Measurements from ENCODE around the gene OFD1.

Gene OFD1

GRCh38 chrX:13694983-13695382, 39.6 kb upstream of the OFD1 start:
- no peak for DNase-seq (ENCODE audit: low read depth, low spot score)
- H3K4me3 ChIP-seq (ENCODE audit: low read depth, low read length) = no peak overlapping the region
- in situ Hi-C loops (cut with HindIII; ENCODE audit: low sequenced_read_pairs) = no loop called here
- no peak for TF ChIP-seq CTCF (IDR thresholded peaks at IDR 0.05; ENCODE audit: low read depth, low read length)

- H3K4me3 ChIP-seq (ENCODE audit: low read depth, low read length) = no peak overlapping the region
- DNase-seq (ENCODE audit: low read depth, low spot score) = no peak
- no peak for TF ChIP-seq CTCF (IDR thresholded peaks at IDR 0.05; ENCODE audit: low read depth, low read length)
- in situ Hi-C loops (cut with HindIII; ENCODE audit: low sequenced_read_pairs) = no loop called here
Observed at GRCh38 chrX:13695601-13696115, 38.9 kb upstream of the OFD1 start.

- no peak for DNase-seq (ENCODE audit: low read depth, low spot score)
- TF ChIP-seq CTCF (IDR thresholded peaks at IDR 0.05; ENCODE audit: low read depth, low read length) = no peak
Observed at GRCh38 chrX:13697455-13697854, 37.1 kb upstream of the OFD1 start.

GRCh38 chrX:13697976-13698375, 36.6 kb upstream of the OFD1 start:
- TF ChIP-seq CTCF (IDR thresholded peaks at IDR 0.05; ENCODE audit: low read depth, low read length) = no peak
- H3K4me3 ChIP-seq (ENCODE audit: low read depth, low read length) = no peak overlapping the region
- in situ Hi-C loops (cut with HindIII; ENCODE audit: low sequenced_read_pairs) = no loop called here

More at GRCh38 chrX:13697455-13697854, 37.1 kb upstream of the OFD1 start:
- no peak overlapping the region for H3K4me3 ChIP-seq (ENCODE audit: low read depth, low read length)
- in situ Hi-C loops (cut with HindIII; ENCODE audit: low sequenced_read_pairs) = no loop called here

GRCh38 chrX:13698432-13698831, 36.1 kb upstream of the OFD1 start:
- TF ChIP-seq CTCF (IDR thresholded peaks at IDR 0.05; ENCODE audit: low read depth, low read length) = no peak
- H3K4me3 ChIP-seq (ENCODE audit: low read depth, low read length) = no peak overlapping the region
- DNase-seq (ENCODE audit: low read depth, low spot score) = no peak
- in situ Hi-C loops (cut with HindIII; ENCODE audit: low sequenced_read_pairs) = no loop called here

More at GRCh38 chrX:13697976-13698375, 36.6 kb upstream of the OFD1 start:
- DNase-seq (ENCODE audit: low read depth, low spot score) = no peak

GRCh38 chrX:13699183-13699826, 35.2 kb upstream of the OFD1 start:
- in situ Hi-C loops (cut with HindIII; ENCODE audit: low sequenced_read_pairs) = no loop called here
- no peak overlapping the region for H3K4me3 ChIP-seq (ENCODE audit: low read depth, low read length)
- no peak for TF ChIP-seq CTCF (IDR thresholded peaks at IDR 0.05; ENCODE audit: low read depth, low read length)
- DNase-seq (ENCODE audit: low read depth, low spot score) = no peak

Measured in astrocyte of the spinal cord (primary cell).